ENCODE measurements around the gene TUBB6.

TUBB6 gene
- long read RNA-seq, transcript TUBB6-201 (4 exons, 2,064 nt), result major isoform, 28 of 34 reads
- long read RNA-seq, partial matches to known transcripts, result 0 of 34 reads
- long read RNA-seq, other reads (novel, unspliced or antisense), result 4 of 34 reads

DNA sequence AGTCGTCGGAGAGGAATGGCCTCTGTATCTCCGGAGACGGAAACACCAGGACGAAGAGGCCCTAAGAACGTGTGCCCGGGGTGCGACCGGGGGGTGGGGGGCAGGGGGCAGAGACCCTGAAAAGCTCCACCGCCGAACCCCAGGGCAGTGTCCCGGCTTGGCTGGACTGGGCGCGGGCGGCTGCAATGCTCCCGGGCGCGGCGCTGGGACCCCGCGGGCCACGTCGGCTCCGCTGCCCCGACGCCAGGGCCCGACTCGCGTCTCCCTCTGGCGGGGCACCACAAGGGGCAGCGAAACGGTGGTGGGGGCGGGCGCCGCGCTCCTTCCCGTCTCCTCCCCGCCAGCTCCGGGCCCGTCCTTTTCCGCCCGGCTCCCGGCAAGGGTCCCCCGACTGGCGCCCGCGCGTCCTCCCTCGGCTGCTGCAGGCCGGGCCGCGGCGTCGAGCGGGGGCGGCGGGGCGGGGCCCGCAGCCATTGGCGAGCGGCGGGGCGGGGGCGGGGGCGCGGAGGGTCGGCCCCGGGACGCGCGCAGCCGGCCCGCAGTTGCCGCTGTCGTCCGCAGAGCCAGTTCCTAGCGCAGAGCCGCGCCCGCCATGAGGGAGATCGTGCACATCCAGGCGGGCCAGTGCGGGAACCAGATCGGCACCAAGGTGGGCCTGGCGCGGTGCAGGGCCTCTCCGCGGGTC, at the start of gene TUBB6:
Gene TUBB6, plus strand, starts transcription at position 541 of the 685 bp plus-strand sequence. Its CDS starts 52 bp downstream, at position 593.
- no peak for TF ChIP-seq POLR2AphosphoS5 (IDR thresholded peaks at IDR 0.05; ENCODE audit: low read depth)
- no peak for TF ChIP-seq SPI1 (IDR thresholded peaks at IDR 0.05; ENCODE audit: borderline replicate concordance, low read depth)
- TF ChIP-seq, protein P1, sequence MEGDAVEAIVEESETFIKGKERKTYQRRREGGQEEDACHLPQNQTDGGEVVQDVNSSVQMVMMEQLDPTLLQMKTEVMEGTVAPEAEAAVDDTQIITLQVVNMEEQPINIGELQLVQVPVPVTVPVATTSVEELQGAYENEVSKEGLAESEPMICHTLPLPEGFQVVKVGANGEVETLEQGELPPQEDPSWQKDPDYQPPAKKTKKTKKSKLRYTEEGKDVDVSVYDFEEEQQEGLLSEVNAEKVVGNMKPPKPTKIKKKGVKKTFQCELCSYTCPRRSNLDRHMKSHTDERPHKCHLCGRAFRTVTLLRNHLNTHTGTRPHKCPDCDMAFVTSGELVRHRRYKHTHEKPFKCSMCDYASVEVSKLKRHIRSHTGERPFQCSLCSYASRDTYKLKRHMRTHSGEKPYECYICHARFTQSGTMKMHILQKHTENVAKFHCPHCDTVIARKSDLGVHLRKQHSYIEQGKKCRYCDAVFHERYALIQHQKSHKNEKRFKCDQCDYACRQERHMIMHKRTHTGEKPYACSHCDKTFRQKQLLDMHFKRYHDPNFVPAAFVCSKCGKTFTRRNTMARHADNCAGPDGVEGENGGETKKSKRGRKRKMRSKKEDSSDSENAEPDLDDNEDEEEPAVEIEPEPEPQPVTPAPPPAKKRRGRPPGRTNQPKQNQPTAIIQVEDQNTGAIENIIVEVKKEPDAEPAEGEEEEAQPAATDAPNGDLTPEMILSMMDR (IDR thresholded peaks at IDR 0.05; ENCODE audit: insufficient read depth, low read length), result no peak
- TF ChIP-seq, protein P2, sequence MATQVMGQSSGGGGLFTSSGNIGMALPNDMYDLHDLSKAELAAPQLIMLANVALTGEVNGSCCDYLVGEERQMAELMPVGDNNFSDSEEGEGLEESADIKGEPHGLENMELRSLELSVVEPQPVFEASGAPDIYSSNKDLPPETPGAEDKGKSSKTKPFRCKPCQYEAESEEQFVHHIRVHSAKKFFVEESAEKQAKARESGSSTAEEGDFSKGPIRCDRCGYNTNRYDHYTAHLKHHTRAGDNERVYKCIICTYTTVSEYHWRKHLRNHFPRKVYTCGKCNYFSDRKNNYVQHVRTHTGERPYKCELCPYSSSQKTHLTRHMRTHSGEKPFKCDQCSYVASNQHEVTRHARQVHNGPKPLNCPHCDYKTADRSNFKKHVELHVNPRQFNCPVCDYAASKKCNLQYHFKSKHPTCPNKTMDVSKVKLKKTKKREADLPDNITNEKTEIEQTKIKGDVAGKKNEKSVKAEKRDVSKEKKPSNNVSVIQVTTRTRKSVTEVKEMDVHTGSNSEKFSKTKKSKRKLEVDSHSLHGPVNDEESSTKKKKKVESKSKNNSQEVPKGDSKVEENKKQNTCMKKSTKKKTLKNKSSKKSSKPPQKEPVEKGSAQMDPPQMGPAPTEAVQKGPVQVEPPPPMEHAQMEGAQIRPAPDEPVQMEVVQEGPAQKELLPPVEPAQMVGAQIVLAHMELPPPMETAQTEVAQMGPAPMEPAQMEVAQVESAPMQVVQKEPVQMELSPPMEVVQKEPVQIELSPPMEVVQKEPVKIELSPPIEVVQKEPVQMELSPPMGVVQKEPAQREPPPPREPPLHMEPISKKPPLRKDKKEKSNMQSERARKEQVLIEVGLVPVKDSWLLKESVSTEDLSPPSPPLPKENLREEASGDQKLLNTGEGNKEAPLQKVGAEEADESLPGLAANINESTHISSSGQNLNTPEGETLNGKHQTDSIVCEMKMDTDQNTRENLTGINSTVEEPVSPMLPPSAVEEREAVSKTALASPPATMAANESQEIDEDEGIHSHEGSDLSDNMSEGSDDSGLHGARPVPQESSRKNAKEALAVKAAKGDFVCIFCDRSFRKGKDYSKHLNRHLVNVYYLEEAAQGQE (IDR thresholded peaks at IDR 0.05; ENCODE audit: insufficient replicate concordance, low read depth), result no peak
- no peak for TF ChIP-seq GABPA (IDR thresholded peaks at IDR 0.05; ENCODE audit: low read depth)
- H3K4me3 ChIP-seq (replicated peaks; ENCODE audit: insufficient read depth, low read length), result peak within 1 kb of the TSS; percentile 32
- no peak for DNase-seq (ENCODE audit: low read depth in 1 of 2, low spot score in 1 of 2)

DNA sequence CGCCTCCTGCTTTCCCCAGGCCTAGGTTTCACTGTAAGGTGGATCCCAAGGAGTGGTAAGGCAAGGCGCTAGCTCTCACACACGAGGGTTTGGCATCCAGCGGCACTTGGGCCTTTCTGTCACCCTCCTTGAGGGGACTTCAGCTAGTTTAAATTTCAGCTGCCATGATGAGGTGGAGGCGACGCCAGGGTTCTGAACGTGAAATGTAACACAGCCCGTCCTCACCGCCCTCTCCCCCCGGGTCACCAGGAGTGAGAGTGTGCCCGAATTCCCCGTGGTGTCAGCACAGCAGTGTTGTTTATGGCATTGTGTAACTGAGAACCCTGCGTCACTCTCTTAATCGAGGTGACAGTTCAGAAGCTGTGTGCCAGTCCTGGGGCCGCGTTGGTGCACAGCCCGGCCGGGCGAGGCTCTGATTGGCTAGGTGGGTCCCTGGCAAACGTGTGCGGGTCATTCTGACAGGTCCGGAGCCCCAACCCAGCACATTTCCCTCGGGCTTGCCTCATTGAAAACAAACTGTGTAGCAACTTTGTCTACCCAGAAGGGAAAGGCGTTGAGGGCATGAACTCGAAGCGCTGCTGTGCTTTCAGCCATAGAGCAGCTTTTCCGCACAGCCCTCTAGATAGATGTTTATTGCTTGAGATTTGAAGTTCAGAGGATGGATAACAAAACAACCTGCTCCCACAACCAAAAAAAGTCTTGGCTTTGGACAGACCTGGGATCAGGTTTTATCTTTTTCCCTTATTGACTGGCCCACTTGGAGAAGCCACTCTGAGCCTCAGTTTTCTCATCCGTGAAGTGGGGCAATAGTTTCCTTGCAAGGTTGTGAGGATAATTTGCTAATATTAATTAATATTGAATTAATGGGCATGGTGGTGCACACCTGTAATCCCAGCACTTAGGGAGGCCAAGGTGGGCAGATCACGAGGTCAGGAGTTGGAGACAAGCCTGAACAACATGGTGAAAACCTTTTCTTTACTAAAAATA, 49.0 kb upstream of the TUBB6 start:
- H3K27ac ChIP-seq (replicated peaks), result no peak overlapping the region
- no peak for DNase-seq (ENCODE audit: low read depth in 1 of 2, low spot score in 1 of 2)
- TF ChIP-seq POLR2AphosphoS5 (IDR thresholded peaks at IDR 0.05; ENCODE audit: low read depth), result no peak
- TF ChIP-seq, protein P1 (IDR thresholded peaks at IDR 0.05; ENCODE audit: insufficient read depth, low read length), result no peak
- TF ChIP-seq, protein P2 (IDR thresholded peaks at IDR 0.05; ENCODE audit: insufficient replicate concordance, low read depth), result no peak
- no peak for TF ChIP-seq SPI1 (IDR thresholded peaks at IDR 0.05; ENCODE audit: borderline replicate concordance, low read depth)
- TF ChIP-seq GABPA (IDR thresholded peaks at IDR 0.05; ENCODE audit: low read depth), result no peak
- no peak overlapping the region for H3K4me3 ChIP-seq (replicated peaks; ENCODE audit: insufficient read depth, low read length)
- H3K27me3 ChIP-seq (ENCODE audit: insufficient read depth, poor library complexity, severe bottlenecking), result peaks cover 67% of the 10 kb centered on the region

More for the DNA sequence above, at the start of gene TUBB6:
- H3K27me3 ChIP-seq (ENCODE audit: insufficient read depth, poor library complexity, severe bottlenecking), result peaks cover 37% of the 10 kb centered on the region
- no peak within 1 kb of the TSS for H3K27ac ChIP-seq (replicated peaks)

DNA sequence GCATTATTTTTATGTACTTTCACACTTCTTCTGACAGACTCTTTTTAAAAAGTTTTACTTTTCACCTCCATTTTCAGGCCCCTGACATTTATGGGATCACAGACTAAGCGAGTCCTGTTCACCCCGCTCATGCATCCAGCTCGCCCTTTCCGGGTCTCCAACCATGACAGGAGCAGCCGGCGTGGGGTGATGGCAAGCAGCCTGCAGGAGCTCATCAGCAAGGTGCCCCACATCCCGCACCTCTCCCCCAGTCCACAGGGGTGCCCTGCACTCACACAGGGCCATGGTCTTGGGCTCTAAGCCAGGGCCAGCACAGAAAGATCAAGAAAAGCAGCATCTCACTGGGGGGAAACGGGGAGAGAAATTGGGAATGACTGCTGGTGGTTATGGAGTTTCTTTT, 45.3 kb upstream of the TUBB6 start:
- no peak for TF ChIP-seq POLR2AphosphoS5 (IDR thresholded peaks at IDR 0.05; ENCODE audit: low read depth)
- TF ChIP-seq SPI1 (IDR thresholded peaks at IDR 0.05; ENCODE audit: borderline replicate concordance, low read depth), result no peak
- TF ChIP-seq, protein P1 (IDR thresholded peaks at IDR 0.05; ENCODE audit: insufficient read depth, low read length), result no peak
- TF ChIP-seq GABPA (IDR thresholded peaks at IDR 0.05; ENCODE audit: low read depth), result no peak
- TF ChIP-seq, protein P2 (IDR thresholded peaks at IDR 0.05; ENCODE audit: insufficient replicate concordance, low read depth), result no peak
- peaks cover 40% of the 10 kb centered on the region for H3K27me3 ChIP-seq (ENCODE audit: insufficient read depth, poor library complexity, severe bottlenecking)
- no peak overlapping the region for H3K27ac ChIP-seq (replicated peaks)
- no peak overlapping the region for H3K4me3 ChIP-seq (replicated peaks; ENCODE audit: insufficient read depth, low read length)
- DNase-seq (ENCODE audit: low read depth in 1 of 2, low spot score in 1 of 2), result no peak

Measured in HL-60 (cell line).